KG1 (cell line): ENCODE data around the gene PADI4.
"Not testable (repeated sequence)": the region's sequence is repeated elsewhere in the genome, so short reads cannot be mapped to it uniquely, and the experiment has no call there.

Experiments
- DNase-seq: peaks from one replicate; lab custom pipeline; 2025; lab: John Stamatoyannopoulos, UW

Gene PADI4

DNA sequence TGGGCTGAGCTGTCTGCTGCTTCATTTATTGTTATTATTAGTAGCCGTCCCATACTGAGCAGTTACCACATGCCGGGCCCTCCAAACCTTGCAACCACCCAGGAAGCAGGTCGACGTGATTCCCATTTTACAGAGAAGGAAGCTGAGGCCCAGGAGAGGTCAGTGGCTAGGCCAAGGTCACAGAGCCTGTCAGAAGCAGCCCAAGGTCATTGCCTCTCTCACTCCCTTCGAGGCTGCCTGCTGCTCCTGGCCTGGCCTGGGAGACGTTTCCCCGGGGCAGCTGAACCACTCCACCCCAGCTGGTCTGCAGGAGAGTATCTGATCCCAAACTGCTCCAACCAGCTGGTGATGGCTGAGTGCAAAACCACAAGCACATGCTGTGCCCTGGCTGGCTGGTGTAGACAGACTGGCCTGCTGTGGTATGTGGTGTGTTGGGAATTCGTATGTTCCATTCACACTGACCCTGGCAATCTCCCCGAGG is 6.5 kb downstream of the PADI4 start:
- no peak for DNase-seq

DNA sequence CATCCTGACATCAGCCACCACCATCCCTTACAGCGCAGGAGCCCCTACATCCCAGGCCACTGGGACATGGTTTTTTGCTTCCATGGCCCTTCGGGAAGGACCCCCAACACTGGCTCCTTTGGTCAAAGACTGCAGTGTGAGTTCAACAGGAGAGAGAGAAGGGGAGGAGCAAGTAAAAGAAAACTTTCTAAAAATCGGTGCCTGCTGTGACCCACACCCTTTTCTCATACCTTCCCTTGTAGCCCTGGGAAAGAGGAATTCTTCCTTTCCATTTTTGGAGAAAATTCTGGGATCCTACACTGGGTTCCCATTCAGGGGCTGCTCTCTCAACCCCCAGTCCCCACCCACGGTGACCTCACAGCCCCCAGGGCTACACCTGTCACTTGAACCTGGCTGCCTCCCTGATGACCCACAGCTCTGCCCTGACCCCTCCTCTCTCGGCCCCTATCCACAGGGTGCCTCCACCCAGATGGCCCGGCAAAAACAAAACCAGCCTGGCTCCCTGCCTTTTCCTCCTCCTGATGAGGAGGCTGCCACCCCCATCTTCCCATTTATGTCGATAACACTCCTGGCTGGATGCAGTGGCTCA is 7.6 kb downstream of the PADI4 start:
- no peak for DNase-seq

DNA sequence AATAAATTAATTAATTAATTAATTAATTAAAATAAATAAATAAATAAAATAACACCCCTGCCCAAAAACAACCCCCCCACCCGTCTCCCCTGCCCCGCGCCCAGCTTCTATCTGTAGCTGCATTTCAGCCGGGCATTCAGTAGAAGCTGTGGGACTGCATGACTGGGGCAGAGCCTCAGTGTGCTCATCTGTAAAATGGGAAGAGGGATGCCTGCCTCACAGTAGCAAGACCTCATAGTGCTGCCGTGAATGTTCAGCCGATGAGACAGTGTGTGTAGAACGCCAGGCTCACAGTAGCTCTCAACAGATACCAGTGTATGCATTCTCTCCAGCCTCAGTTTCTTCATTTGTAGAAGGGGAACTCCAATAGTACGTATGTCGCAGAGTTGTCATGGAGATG is 8.7 kb downstream of the PADI4 start:
- no peak for DNase-seq

DNA sequence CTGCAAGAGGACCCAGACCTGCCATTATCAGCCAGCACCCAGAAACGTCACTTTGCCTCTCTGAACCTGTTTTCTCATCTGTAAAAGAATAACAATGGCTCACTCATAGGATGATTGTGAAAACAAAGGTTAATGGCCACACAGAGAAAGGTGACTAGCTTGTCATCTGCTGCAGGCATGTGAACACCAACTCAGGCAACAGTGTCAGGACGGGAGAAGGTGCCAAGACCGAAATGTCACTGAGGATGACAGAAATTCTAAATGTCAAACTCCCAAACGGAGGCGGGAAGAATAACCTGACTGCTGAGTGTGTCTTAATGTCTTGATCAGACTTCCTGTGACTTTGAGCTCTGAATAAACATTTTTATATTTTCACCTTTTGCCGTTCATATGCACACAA is 10.3 kb downstream of the PADI4 start:
- DNase-seq = no peak

DNA sequence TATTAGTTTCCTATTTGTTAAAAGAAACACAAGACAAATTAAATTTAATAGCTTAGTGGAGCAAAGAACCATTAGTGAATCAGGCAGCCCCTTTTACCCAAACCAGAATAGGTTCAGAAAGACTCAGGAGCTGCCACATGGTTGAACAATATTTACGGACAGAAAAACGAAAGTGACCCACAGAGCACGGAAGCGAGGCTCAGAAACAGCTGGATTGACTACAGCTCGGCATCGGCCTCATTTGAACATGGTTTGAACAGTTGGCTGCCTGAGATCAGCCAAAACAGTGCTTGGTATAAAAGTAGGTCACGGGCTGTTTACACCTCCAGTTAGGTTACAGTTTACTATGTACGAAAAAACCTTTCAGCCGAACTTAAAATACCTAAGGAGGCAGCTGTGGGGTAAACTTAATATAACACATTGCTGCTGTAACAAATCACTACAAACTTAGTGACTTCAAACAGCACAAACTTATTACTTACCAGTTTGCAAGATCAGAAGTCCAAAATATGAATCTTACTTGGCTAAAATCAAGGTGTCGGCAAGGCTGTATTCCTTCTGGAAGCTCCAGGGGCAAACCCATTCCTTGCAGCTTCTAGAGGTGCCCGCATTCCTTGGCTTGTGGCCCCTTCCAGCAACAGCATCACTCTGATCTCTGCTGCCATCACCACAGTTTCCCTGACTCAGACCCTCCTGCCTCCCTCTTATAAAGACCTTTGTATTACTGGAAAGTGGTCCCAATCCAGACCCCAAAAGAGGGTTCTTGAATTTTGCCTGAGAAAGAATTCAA is 11.8 kb downstream of the PADI4 start:
- no peak for DNase-seq

DNA sequence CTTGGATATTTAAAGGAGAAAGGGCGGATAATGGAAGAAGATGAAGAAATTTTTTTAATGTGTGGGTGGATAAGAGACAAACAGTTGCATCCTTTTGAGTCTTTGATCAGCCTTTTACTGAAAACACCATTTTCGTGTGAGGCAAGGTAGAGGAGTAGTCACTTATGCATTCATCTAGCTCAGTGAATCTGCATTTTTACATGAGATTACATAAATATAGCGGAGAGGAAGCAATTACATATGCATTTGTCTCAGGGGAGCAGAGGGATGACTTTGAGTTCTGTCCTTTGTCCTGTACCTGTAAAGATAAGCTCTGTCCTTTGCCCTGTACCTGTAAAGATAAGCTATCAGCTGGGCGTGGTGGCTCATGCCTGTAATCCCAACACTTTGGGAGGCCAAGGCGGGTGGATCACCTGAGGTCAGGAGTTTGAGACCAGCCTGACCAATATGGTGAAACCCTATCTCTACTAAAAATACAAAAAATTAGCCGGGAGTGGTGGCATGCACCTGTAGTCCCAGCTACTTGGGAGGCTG is 13.9 kb downstream of the PADI4 start:
- not testable (repeated sequence) for DNase-seq

DNA sequence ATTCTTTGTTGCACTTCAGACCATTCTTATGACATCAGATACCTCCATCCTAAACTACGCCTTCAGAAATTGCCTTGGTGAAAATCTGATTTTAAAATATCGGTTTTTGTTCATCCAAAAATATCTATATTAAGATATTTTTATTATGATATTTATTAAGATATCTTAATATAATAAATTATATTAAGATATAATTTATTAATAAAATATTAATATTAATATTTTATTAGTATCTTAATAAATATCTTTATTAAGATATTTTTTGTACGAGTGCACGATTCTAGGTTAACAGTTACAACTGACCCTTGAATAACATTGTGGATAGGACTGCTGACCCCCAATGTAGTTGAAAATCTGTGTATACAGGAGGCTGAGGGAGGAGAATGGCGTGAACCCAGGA is 20.9 kb downstream of the PADI4 start:
- no peak for DNase-seq

DNA sequence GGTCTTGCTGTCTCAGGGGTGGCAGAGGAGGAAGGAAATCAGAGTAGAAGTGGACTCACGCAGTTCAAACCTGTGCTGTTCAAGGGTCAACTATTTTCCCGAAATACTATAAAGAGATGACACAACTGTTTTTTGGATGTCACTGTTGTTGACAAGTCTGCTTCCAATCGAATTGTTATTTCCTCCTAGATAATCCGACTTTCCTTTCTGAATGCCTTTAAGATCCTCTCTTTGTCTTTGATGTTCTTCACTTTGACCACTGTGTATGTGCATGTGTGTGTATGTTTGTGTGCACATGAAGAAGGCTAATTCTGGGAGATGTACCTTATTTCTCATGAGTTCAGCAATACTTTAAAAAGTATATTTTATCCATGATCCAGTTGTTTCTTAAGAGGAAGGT is 21.6 kb downstream of the PADI4 start:
- no peak for DNase-seq

DNA sequence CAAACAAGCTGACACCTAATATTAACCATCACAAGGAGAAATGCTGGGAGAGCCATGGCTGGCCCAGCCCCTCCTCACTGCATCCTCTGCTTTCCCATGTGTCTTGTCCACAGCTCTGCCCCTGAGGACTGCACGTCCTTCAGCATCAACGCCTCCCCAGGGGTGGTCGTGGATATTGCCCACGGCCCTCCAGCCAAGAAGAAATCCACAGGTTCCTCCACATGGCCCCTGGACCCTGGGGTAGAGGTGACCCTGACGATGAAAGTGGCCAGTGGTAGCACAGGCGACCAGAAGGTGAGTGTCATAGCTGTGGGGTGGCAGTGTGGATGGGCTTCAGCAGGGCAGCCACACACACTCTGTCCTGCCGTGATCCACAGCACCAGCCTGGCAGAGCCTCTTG is 22.9 kb downstream of the PADI4 start:
- DNase-seq = no peak

DNA sequence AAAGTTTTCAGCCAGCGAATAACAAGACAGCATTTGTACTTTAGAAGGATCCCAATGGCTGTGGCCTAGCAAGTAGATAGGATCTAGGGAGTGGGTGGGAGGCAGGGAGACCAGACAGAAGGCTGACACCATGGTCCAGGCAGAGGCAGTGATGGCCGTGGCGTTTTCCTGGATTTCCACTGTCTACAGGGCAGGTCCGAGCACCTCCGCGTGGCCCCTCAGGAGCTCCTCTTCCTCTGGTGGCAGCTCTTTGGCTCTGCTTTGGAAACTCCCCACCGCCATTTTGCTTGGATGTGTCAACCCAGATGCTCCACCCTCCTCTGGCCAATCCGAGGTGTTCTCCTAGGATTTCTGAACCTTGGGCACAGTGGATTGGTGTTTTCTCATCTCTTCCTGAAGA is 25.1 kb downstream of the PADI4 start:
- DNase-seq = no peak

DNA sequence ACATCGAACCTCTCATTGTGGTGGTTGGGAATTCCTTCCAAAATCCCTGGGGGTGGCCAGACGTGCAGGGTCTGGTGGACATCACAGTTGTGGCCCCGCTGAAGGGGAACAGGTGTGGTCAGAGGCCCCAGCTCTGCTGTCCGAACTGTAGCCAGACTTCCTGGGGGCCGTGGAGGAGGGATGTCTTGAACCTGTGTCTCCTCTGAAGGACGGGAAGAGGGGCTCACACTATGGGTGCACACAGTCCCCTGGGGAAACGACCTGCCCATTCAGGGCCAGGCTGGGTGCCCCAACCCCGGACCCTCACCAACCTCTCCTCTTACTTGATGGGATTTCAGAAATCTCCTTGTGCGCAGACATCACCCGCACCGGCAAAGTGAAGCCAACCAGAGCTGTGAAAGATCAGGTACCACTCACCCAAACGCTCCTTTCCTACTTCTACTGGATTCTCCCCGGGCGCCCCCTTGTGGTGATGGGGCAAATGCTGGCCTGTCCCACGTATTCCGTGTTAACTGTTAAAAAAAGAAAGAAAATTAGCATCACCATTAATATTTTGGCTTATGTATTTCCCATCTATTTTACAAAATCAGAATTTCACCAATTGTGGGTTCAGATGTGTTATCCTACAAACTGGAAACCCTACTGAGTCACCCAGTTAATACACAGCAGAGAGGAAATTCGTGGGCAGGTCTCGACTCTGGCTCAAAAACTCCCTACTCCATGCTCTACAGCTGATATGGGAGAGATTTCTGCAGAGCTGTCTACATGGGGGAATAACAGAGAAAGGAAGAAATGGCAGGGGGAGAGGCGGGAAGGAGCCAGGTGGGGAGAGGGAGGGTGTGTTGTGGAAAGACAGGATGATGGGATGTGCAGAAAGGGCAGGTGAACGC is 28.1 kb downstream of the PADI4 start:
- peak; percentile 59 for DNase-seq

DNA sequence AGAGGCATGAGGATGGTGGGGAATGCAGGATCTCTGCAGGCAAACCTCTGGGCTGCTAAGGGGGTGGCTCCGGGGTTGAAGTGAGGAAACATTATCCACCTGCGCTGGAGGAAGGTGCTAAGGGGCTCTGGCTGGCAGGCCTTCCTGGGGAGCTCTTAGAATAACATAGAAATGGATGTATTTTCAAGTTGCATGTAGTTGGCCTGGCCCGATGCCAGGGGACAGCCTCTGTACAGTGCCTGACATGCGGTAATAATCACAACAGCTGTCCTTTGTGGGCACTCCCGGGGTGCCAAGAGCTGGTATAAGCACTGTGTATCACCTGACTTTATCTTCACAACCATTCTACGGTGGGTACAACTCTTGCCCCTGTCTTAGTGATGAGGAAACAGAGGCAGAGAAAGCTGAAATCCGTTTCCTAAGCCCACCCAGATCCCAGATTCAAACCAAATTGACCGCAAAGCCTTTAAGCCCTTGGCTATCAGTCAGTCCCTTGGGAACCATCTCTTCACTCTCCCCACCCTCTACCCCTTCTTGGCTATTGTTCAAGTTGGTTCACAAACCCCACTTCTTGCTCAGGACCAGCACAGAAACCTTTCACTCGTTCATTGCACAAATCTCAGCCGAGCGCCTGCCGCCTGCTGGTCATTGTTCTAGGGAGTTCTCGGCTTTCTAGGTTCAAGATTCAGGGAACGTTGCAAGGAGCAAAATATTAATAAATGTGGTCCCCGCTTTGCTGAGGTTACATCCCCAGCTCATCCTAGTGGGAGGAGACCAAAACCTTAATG is 30.9 kb downstream of the PADI4 start:
- DNase-seq = no peak

DNA sequence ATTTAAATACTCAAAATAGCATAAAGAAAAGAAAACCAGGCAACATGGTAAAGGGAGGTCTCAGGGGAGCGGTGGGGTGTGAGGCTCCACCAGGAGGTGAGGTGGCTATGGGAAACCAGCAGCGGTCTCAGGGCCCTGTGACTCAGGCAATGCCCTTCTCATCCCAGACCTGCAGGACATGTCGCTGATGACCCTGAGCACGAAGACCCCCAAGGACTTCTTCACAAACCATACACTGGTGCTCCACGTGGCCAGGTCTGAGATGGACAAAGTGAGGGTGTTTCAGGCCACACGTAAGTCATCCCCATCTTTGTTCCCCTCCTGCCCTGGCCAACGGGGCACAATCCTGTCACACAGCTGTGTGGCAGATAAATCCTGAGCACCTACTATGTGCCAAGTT is 31.5 kb downstream of the PADI4 start:
- no peak for DNase-seq

DNA sequence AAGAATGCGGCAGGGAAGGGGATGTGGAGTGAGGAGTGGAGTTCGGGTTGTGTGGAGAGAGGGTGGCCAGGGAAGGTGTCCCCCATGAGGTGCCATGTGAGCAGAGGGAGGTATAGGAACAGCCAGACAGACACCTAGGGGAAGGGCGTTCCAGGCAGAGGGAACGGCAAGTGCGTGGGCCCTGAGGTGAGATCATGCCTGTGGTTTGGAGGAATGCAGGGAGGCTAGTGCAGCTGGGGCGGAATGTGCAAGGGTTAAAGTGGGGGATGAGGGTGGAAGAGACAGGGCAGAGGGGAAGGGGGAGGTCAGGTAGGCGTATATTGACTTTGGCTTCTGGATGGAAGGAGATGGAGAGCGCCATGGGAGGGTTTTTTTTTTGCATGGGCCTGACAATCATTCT is 32.4 kb downstream of the PADI4 start:
- no peak for DNase-seq

DNA sequence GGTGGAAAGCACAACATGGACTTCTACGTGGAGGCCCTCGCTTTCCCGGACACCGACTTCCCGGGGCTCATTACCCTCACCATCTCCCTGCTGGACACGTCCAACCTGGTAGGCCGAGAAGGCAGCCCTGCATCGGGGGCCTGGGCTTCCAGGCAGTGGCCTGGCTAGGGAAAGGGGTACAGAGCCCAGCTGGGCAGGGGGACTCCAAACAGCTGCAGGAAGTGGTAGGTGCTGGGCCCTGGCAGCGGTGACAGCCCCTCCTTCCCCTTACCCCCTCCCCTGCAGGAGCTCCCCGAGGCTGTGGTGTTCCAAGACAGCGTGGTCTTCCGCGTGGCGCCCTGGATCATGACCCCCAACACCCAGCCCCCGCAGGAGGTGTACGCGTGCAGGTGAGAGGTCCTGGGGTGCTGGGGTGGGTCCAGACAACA is 34.0 kb downstream of the PADI4 start:
- DNase-seq = no peak

DNA sequence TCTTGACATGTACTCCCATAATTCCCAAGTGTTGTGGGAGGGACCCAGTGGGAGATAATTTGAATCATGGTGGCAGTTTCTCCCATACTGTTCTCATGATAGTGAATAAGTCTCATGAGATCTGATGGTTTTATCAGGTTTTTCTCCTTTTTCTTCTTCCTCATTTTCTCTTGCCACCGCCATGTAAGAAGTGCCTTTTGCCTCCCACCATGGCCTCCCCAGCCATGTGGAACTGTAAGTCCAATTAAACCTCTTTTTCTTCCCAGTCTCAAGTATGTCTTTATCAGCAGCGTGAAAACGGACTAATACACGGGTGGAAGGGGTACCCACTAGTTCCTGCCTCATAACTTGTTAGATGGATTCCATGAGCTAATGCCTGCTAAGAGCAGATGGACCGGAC is 37.5 kb downstream of the PADI4 start:
- not testable (repeated sequence) for DNase-seq

DNA sequence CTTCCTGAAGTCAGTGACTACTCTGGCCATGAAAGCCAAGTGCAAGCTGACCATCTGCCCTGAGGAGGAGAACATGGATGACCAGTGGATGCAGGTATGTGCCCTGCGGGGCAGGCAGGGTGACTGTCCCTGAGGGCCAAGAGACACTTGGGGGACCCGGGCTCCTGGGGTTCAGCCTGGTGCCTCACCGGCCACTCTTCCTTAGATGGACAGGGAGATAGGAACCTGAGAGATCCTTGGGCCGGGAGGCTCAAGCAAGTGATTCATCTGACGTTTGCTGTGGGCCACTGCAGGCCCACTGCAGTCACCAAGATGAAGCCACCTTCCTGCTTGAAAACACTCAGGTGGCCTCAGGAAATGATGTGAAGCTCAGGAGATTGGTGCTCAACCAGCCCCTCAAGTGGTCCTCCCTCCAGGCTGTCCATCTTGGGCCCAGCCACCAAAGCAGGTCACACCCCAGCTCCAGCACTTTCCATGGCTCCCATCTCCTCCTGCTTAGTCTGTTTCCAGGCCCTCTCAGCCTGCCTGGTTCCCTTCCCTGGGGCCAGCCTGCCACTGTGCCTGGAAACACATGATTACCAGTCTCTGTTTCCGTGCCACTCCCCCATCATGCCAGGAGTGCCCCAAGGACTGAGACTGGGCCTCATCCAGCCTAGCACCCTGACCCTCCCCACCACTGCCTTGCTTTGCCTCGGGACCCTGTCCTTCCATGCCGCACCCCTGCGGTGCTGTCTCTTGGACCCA is 38.2 kb downstream of the PADI4 start:
- no peak for DNase-seq

DNA sequence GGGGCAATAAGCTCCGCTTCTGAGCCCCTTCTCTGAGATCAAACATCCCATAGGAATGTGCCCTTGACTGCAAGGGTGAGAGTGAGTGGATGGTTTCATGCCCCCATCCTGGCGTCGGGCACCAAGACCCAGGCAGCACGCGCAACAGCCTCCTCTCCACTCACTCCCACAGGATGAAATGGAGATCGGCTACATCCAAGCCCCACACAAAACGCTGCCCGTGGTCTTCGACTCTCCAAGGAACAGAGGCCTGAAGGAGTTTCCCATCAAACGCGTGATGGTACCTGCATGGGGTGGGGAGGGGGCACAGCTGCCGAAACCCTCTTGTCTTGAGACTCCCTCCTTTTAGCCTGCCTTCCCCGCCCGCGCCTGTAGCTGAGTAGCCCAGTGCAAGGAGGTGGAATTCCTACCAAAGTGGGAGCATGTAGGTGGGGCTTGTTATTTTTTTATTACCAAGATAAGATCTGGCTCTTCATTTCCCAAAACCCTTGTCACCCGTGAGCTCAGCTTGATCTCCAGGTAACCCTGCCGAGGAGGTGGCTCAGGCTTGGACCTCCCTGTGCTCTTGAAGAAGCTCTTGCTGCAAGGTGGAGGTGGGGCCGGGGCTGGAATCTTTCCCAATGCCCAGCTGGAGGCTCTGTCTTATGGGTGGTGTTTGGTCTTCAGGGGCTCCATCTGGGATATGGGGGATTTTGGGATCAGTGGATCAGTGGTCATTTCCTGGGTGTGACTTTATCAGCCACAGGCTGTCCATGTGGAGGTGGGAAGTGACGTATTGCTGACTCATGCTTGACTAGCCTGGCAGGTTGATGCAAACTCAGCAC is 40.0 kb downstream of the PADI4 start:
- no peak for DNase-seq

DNA sequence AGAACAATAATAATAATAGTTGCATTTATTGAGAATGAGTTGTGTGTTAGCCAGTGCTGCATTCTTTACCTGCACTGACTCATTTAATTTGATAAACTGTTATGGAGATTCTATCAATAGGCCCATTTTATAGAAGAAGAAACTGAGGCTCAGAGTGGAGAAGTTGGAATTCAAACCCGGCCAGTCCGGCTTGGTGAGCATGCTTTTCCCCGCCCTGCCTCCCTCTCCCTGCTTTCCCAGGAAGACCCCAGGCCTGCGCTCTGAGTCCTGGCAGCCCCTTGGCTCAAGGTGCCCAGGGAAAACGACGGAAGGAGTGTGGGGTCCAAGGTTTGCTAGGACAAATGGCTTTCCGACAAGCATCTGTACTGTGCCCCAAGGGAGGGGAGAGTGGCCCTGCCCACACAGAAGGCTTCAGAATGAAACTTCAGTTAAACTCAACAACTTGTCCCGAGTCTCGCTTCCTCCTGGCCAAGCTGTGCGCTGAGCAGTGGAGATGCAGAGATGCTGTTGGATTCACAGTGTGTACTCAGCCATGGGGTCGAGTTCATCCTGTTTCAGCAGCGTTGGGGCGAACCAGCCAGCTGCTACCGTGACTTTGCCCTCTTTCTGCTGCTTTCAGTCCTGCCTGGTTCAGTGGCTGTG is 40.7 kb downstream of the PADI4 start:
- DNase-seq = no peak

DNA sequence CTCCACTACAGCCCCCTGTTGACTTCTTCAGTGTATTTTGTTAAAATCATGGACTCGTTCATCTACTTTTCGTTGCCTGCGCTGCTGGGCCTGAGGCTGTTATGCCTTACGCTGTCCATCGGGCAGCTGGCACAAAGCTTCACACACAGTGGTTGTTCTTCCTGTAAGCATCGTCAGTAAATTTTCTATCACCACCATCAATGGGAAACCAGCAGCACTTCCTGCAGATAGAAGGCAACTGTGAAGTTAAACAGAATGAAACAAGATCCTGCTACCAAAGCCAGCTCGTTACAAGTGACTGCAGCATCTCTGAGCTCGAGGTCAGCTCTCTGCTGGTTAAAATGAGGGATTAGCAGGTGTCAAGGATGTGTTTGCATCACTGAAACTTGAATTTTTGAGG is 42.1 kb downstream of the PADI4 start:
- no peak for DNase-seq
